ENCODE results near the gene FAM110A. TPM values are rescaled to one million over a fixed set of nuclear protein-coding genes. Genes with fewer than 3 reads are reported as not detected.

Gene FAM110A
- total RNA-seq, 1 experiment from 2014 or later: 11.7 TPM

- ChIA-PET CTCF (no interaction called here), POLR2A (ENCODE audit: low non-redundant PET) (no interaction called here)
- peaks cover 15% of the 10 kb centered on the region for H3K4me1 ChIP-seq (ENCODE audit: insufficient read depth, low read length, poor library complexity, severe bottlenecking)
- no peaks in the 10 kb centered on the region for H3K36me3 ChIP-seq (ENCODE audit: insufficient read depth, low read length, poor library complexity, severe bottlenecking)
- no peak for DNase-seq (ENCODE audit: low spot score)
- H3K27ac ChIP-seq (ENCODE audit: low read depth, low read length, poor library complexity, severe bottlenecking): no peak overlapping the region
- no TSS peak for BruUV-seq (replicated peaks)
- H3K9me3 ChIP-seq (ENCODE audit: low read depth, low read length, poor library complexity, severe bottlenecking): no peaks in the 10 kb centered on the region
- TF ChIP-seq EZH2 (IDR thresholded peaks at IDR 0.05; ENCODE audit: borderline replicate concordance, low read depth, low read length, poor library complexity, severe bottlenecking): no peak
- TF ChIP-seq CTCF (conservative IDR thresholded peaks at IDR 0.05; ENCODE audit: low read depth, low read length): no peak
- H3K27me3 ChIP-seq (replicated peaks; ENCODE audit: insufficient read depth, low read depth, low read length, poor library complexity): no peaks in the 10 kb centered on the region
- H3K4me3 ChIP-seq (ENCODE audit: low read depth, low read length, poor library complexity, severe bottlenecking): peak overlapping the region; percentile 75
- intact Hi-C loops (cut with micrococcal nuclease; ENCODE audit: unreplicated experiment): no loop called here
These were observed 2.1 kb downstream of the FAM110A start for GRCh38 chr20:835608-836045.

GRCh38 chr20:836190-836589 is 2.7 kb downstream of the FAM110A start:
- BruUV-seq (replicated peaks): TSS peak; percentile 10
- H3K36me3 ChIP-seq (ENCODE audit: insufficient read depth, low read length, poor library complexity, severe bottlenecking): no peaks in the 10 kb centered on the region
- no peak overlapping the region for H3K4me3 ChIP-seq (ENCODE audit: low read depth, low read length, poor library complexity, severe bottlenecking)
- intact Hi-C loops (cut with micrococcal nuclease; ENCODE audit: unreplicated experiment): no loop called here
- no peak for TF ChIP-seq CTCF (conservative IDR thresholded peaks at IDR 0.05; ENCODE audit: low read depth, low read length)
- no peak for TF ChIP-seq EZH2 (IDR thresholded peaks at IDR 0.05; ENCODE audit: borderline replicate concordance, low read depth, low read length, poor library complexity, severe bottlenecking)
- H3K27me3 ChIP-seq (replicated peaks; ENCODE audit: insufficient read depth, low read depth, low read length, poor library complexity): no peaks in the 10 kb centered on the region
- peaks cover 15% of the 10 kb centered on the region for H3K4me1 ChIP-seq (ENCODE audit: insufficient read depth, low read length, poor library complexity, severe bottlenecking)
- no peak for DNase-seq (ENCODE audit: low spot score)
- H3K27ac ChIP-seq (ENCODE audit: low read depth, low read length, poor library complexity, severe bottlenecking): no peak overlapping the region
- ChIA-PET CTCF (no interaction called here), POLR2A (ENCODE audit: low non-redundant PET) (no interaction called here)
- no peaks in the 10 kb centered on the region for H3K9me3 ChIP-seq (ENCODE audit: low read depth, low read length, poor library complexity, severe bottlenecking)

GRCh38 chr20:839015-839414 is 5.5 kb downstream of the FAM110A start:
- no TSS peak for BruUV-seq (replicated peaks)
- H3K9me3 ChIP-seq (ENCODE audit: low read depth, low read length, poor library complexity, severe bottlenecking): no peaks in the 10 kb centered on the region
- CTCF ChIA-PET: no interaction called here
- POLR2A ChIA-PET (ENCODE audit: low non-redundant PET): no interaction called here
- no peaks in the 10 kb centered on the region for H3K27me3 ChIP-seq (replicated peaks; ENCODE audit: insufficient read depth, low read depth, low read length, poor library complexity)
- no peak overlapping the region for H3K4me3 ChIP-seq (ENCODE audit: low read depth, low read length, poor library complexity, severe bottlenecking)
- peaks cover 12% of the 10 kb centered on the region for H3K4me1 ChIP-seq (ENCODE audit: insufficient read depth, low read length, poor library complexity, severe bottlenecking)
- intact Hi-C loops (cut with micrococcal nuclease; ENCODE audit: unreplicated experiment): no loop called here
- DNase-seq (ENCODE audit: low spot score): no peak
- no peaks in the 10 kb centered on the region for H3K36me3 ChIP-seq (ENCODE audit: insufficient read depth, low read length, poor library complexity, severe bottlenecking)
- H3K27ac ChIP-seq (ENCODE audit: low read depth, low read length, poor library complexity, severe bottlenecking): no peak overlapping the region
- TF ChIP-seq EZH2 (IDR thresholded peaks at IDR 0.05; ENCODE audit: borderline replicate concordance, low read depth, low read length, poor library complexity, severe bottlenecking): no peak
- no peak for TF ChIP-seq CTCF (conservative IDR thresholded peaks at IDR 0.05; ENCODE audit: low read depth, low read length)

All from A673 (cell line).